Activated T-helper 1 cell treated with anti-CD3 and anti-CD28 coated beads, Interleukin-12 subunit alpha, Interleukin-12 subunit beta, Interleukin-2, Interleukin-4 antibody, amounts not matched to agents 30 ng/mL and 10 ng/mL and 1 ng/mL, durations not matched to agents 14 hours and 24 hours and 36 hours (primary cell): Measurements from ENCODE around the gene UBL4A. TPM values are rescaled to one million over a fixed set of nuclear protein-coding genes. Genes with fewer than 3 reads are reported as not detected.

Source experiments
- DNase-seq: peaks from one replicate; pipeline ENCODE4 v3.0.0; 2021; ENCODE audit warnings: low spot score
- H3K27ac Mint-ChIP-seq: one replicate; pipeline ENCODE4 v1.8.0; 2021; ENCODE audit warnings: mild to moderate bottlenecking, mixed read lengths
- H3K27me3 Mint-ChIP-seq: one replicate; pipeline ENCODE4 v1.8.0; 2022; ENCODE audit warnings: mild to moderate bottlenecking, moderate library complexity, mixed read lengths; ENCODE audit not compliant: insufficient read depth
- H3K36me3 Mint-ChIP-seq: one replicate; pipeline ENCODE4 v1.8.0; 2021; ENCODE audit warnings: low read depth, mixed read lengths
- H3K4me1 Mint-ChIP-seq: one replicate; pipeline ENCODE4 v1.8.0; 2021; ENCODE audit warnings: low read depth, mixed read lengths
- H3K4me3 Mint-ChIP-seq: one replicate; pipeline ENCODE4 v1.8.0; 2021; ENCODE audit warnings: mild to moderate bottlenecking, moderate library complexity, mixed read lengths
- H3K9me3 Mint-ChIP-seq: one replicate; pipeline ENCODE4 v1.8.0; 2021; ENCODE audit warnings: mixed read lengths
- intact Hi-C: fragments of 100-400 bp; cut with micrococcal nuclease; formaldehyde crosslinking; loops from one replicate; pipeline ENCODE4 v1.15.1; 2024
- total RNA-seq: library from RNA; stranded (reverse); gene quantifications from 2 replicates; pipeline ENCODE4 v1.2.3, GENCODE V29; 2022

UBL4A gene
- total RNA-seq, 1 donor from 2014 or later: 59.2 TPM

GRCh38 chrX:154516656-154517100 lies 30.3 kb upstream of the UBL4A start:
- Mint-ChIP-seq H3K27me3 (no peaks in the 10 kb centered on the region), H3K36me3 (peaks cover 5% of the 10 kb centered on the region), H3K4me1 (peaks cover 23% of the 10 kb centered on the region), H3K27ac (peak overlapping the region; percentile 91), H3K9me3 (no peaks in the 10 kb centered on the region), H3K4me3 (peak overlapping the region; percentile 87)
- no peak for DNase-seq
- intact Hi-C loops: loop anchor here (1.0 to 10.0 kb wide), 6 partner anchors 26 to 542 kb away; partner anchors contain the start of genes ATP6AP1, HCFC1, IKBKG and LAGE3

DNA sequence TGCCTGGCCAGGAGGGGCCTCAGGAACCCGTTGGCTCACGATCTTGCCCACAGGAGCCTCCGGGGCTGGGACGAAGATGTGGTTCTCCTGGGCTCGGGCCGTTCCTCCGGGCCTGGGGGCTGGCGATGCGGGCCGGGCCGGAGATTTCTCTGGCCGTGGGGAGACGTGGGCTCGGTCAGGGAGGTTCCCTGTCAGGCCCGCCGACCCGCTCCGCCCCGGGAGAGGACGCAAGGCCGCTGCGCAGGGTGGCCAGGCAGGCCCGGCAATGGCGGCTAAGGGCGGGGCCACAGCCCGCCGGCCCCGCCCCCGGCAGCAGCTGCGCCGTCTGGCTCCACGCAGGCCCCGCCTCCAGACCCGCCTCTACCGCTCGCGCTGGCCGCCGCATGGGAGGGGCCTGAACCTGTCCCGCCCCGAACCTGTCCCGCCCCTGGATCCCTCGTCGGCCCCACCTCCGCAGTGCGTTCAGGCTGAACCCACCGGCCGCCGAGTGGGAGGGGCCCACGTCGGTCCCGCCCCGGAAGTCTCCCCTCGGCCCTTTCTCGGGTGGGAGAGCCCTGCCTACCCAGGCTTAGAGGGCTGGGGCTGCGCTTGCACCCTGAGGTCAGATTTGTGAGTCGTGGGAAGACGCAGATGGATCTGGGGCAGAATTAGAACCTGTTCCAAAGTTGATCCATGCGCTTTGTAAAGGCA lies 29.7 kb upstream of the UBL4A start, which contains the start of gene FAM3A:
TSS of gene FAM3A (minus strand) at position 267 of the 690 bp plus-strand sequence. CDS start 460 bp downstream, outside the sequence.
- intact Hi-C loops: loop anchor here (1.0 to 10.0 kb wide), 6 partner anchors 26 to 541 kb away; partner anchors contain the start of genes ATP6AP1, HCFC1, IKBKG and LAGE3
- H3K36me3 Mint-ChIP-seq: peaks cover 6% of the 10 kb centered on the region
- H3K4me3 Mint-ChIP-seq: peak within 1 kb of the TSS; percentile 87

GRCh38 chrX:154515090-154515965 lies 28.9 kb upstream of the UBL4A start:
- peaks cover 34% of the 10 kb centered on the region for H3K4me1 Mint-ChIP-seq
- DNase-seq: peak; percentile 4
- H3K27me3 Mint-ChIP-seq: no peaks in the 10 kb centered on the region
- intact Hi-C loops: loop anchor here (10.0 kb wide), 1 partner anchor 541 kb away; the partner anchor contains the start of genes HCFC1 and TMEM187
- peak overlapping the region; percentile 81 for H3K4me3 Mint-ChIP-seq
- peak overlapping the region; percentile 51 for H3K27ac Mint-ChIP-seq
- peaks cover 10% of the 10 kb centered on the region for H3K36me3 Mint-ChIP-seq
- H3K9me3 Mint-ChIP-seq: no peaks in the 10 kb centered on the region

More for the DNA sequence above, 29.7 kb upstream of the UBL4A start, which contains the start of gene FAM3A:
- Mint-ChIP-seq H3K4me1 (peaks cover 28% of the 10 kb centered on the region), H3K27ac (peak within 1 kb of the TSS; percentile 91), H3K27me3 (no peaks in the 10 kb centered on the region), H3K9me3 (no peaks in the 10 kb centered on the region)
- DNase-seq: peak; percentile 87

DNA sequence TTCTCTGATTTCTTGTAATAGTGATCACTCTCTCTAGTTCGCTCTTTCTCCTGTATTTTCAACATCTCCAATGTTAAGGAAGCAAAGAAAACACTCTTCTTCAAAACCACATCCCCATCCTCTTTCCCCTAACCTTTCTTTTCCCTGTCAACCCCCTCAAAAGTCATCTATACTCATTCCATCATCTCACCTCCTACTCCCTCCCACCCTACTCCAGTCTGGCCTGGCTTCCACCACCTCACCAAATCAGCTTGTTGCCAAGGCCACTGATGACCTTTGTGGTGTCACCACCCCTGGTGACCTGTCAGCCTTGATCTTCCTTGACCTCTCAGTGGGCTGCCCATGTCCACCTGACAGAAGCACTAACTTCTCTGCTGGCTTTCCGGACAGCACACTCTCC lies 27.3 kb upstream of the UBL4A start:
- no peak for DNase-seq
- Mint-ChIP-seq H3K27me3 (no peaks in the 10 kb centered on the region), H3K4me1 (peaks cover 34% of the 10 kb centered on the region), H3K9me3 (no peaks in the 10 kb centered on the region), H3K27ac (peak overlapping the region; percentile 84), H3K4me3 (peak overlapping the region; percentile 75), H3K36me3 (peaks cover 23% of the 10 kb centered on the region)
- intact Hi-C loops: loop anchor here (10.0 kb wide), 1 partner anchor 539 kb away; the partner anchor contains the start of genes HCFC1 and TMEM187

DNA sequence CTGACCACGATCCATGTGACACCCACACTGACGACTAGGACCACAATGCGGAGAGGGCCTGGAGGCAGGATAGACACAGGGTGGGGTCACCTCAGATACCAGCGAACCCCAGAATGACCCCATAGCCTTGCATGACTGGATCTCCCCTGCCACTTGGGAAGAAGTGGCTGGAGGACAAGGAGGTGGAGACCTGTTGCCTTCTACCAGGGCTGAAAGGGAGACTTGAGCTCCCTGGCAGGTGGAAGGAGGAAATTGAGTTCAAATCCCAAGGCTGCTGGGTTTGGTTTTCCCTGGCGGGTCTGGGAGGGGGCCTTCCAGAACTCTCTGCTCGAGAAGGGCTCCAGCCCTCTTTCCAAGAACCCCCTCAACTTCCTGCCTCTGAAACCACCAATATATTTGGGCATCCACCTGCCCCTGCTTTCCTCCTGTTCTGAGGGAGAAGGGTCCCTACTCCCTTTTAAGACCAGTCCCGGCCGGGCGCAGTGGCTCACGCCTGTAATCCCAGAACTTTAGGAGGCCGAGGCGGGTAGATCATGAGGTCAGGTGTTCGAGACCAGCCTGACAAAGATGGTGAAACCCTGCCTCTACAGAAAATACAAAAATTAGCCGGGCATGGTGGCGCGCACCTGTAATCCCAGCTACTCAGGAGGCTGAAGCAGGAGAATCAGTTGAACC lies 26.6 kb upstream of the UBL4A start:
- H3K9me3 Mint-ChIP-seq: no peaks in the 10 kb centered on the region
- H3K4me3 Mint-ChIP-seq: no peak overlapping the region
- H3K27ac Mint-ChIP-seq: no peak overlapping the region
- H3K36me3 Mint-ChIP-seq: peaks cover 27% of the 10 kb centered on the region
- H3K4me1 Mint-ChIP-seq: peaks cover 34% of the 10 kb centered on the region
- no peaks in the 10 kb centered on the region for H3K27me3 Mint-ChIP-seq
- no peak for DNase-seq
- intact Hi-C loops: loop anchor here (10.0 kb wide), 1 partner anchor 538 kb away; the partner anchor contains the start of genes HCFC1 and TMEM187

DNA sequence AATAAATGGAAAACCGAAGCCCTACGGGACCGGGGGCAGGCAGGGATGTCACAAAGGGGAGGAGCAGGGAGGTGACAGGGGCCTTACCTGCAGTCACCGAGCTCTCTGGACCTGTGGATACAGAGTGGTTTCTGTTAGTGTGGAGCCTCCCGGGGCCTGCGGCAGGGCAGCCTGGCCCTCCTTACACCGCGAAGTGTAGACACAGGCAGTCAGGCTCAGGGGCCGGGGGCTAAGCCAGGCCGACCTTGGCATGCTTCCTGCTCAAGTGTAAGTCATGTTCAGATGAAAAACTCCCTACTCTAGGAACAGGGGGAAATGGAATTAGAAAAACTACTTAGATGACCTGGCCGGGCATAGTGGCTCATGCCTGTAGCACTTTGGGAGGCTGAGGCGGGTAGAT lies 25.3 kb upstream of the UBL4A start:
- H3K4me1 Mint-ChIP-seq: peaks cover 32% of the 10 kb centered on the region
- intact Hi-C loops: loop anchor here (10.0 kb wide), 1 partner anchor 537 kb away; the partner anchor contains the start of genes HCFC1 and TMEM187
- no peaks in the 10 kb centered on the region for H3K27me3 Mint-ChIP-seq
- H3K9me3 Mint-ChIP-seq: no peaks in the 10 kb centered on the region
- H3K36me3 Mint-ChIP-seq: peaks cover 27% of the 10 kb centered on the region
- DNase-seq: no peak
- no peak overlapping the region for H3K4me3 Mint-ChIP-seq
- H3K27ac Mint-ChIP-seq: peak overlapping the region; percentile 23

- no peaks in the 10 kb centered on the region for H3K9me3 Mint-ChIP-seq
- H3K4me3 Mint-ChIP-seq: no peak overlapping the region
- no peak for DNase-seq
- H3K27me3 Mint-ChIP-seq: no peaks in the 10 kb centered on the region
- H3K4me1 Mint-ChIP-seq: peaks cover 22% of the 10 kb centered on the region
- H3K36me3 Mint-ChIP-seq: peaks cover 28% of the 10 kb centered on the region
- intact Hi-C loops: no loop called here
- no peak overlapping the region for H3K27ac Mint-ChIP-seq
Observed at GRCh38 chrX:154509455-154509854, 23.0 kb upstream of the UBL4A start.

DNA sequence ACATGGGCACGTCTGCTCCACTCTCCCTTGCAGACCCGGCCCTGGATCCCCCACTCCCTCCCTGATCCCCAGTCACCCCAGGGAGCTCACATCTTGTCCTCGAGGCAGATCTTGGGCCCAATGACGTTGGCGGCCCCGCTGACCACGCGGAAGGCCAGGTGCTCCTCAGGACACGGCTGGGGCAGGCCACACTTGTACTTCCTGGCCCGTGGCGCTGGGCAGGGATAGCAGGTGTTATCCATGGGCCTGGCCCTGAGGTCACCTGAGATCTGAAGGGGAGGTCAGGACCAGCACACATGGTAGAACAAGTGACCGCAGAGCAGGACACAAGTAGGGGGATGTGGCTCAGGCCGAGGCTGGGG lies 21.9 kb upstream of the UBL4A start:
- Mint-ChIP-seq H3K27me3 (no peaks in the 10 kb centered on the region), H3K36me3 (peaks cover 24% of the 10 kb centered on the region), H3K4me1 (peaks cover 14% of the 10 kb centered on the region), H3K27ac (no peak overlapping the region), H3K4me3 (no peak overlapping the region), H3K9me3 (no peaks in the 10 kb centered on the region)
- DNase-seq: no peak
- intact Hi-C loops: no loop called here

- H3K27ac Mint-ChIP-seq: no peak overlapping the region
- intact Hi-C loops: no loop called here
- H3K9me3 Mint-ChIP-seq: no peaks in the 10 kb centered on the region
- H3K4me1 Mint-ChIP-seq: peaks cover 14% of the 10 kb centered on the region
- no peaks in the 10 kb centered on the region for H3K27me3 Mint-ChIP-seq
- DNase-seq: no peak
- no peak overlapping the region for H3K4me3 Mint-ChIP-seq
- H3K36me3 Mint-ChIP-seq: peaks cover 24% of the 10 kb centered on the region
Observed at GRCh38 chrX:154507673-154508383, 21.4 kb upstream of the UBL4A start.

- no peak overlapping the region for H3K27ac Mint-ChIP-seq
- H3K36me3 Mint-ChIP-seq: peaks cover 24% of the 10 kb centered on the region
- intact Hi-C loops: no loop called here
Observed at GRCh38 chrX:154506483-154507332, 20.3 kb upstream of the UBL4A start.

DNA sequence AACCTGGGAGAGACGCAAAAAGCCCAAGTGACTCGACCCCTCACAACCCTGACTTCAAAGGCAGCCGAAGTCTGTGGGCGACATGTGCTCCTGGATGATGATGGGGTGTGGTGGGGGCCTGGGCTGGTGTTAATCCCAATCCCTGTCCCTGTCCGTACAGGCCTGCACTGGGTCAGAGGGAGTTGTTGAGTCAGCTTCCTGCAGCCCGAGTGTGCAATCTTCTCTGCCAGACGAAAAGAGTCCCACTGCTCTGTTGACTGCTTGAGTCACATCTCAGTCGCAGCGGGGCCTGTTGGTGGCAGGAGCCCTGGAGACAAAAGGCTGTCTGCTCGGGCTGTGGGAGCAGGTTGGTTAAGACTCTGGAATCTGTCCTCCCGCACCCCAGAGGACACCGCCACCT lies 19.3 kb upstream of the UBL4A start:
- Mint-ChIP-seq H3K27ac (no peak overlapping the region), H3K27me3 (peaks cover 2% of the 10 kb centered on the region), H3K9me3 (no peaks in the 10 kb centered on the region), H3K4me1 (peaks cover 2% of the 10 kb centered on the region), H3K36me3 (peaks cover 18% of the 10 kb centered on the region), H3K4me3 (no peak overlapping the region)
- no peak for DNase-seq
- intact Hi-C loops: no loop called here

More at GRCh38 chrX:154506483-154507332, 20.3 kb upstream of the UBL4A start:
- no peak overlapping the region for H3K4me3 Mint-ChIP-seq
- no peaks in the 10 kb centered on the region for H3K27me3 Mint-ChIP-seq
- H3K4me1 Mint-ChIP-seq: peaks cover 11% of the 10 kb centered on the region
- DNase-seq: no peak
- H3K9me3 Mint-ChIP-seq: no peaks in the 10 kb centered on the region
